Activated CD8-positive, alpha-beta memory T cell treated with anti-CD3 and anti-CD28 coated beads for 48 hours (primary cell): Measurements from ENCODE around the gene MYL3.

ENCODE experiments used
- DNase-seq, 3 experiments: peaks; one replicate each; pipeline ENCODE4 v3.0.0-alpha.2; 2020; ENCODE audit warnings: low read depth in 2 of 3, low spot score in 2 of 3

MYL3 gene

DNA sequence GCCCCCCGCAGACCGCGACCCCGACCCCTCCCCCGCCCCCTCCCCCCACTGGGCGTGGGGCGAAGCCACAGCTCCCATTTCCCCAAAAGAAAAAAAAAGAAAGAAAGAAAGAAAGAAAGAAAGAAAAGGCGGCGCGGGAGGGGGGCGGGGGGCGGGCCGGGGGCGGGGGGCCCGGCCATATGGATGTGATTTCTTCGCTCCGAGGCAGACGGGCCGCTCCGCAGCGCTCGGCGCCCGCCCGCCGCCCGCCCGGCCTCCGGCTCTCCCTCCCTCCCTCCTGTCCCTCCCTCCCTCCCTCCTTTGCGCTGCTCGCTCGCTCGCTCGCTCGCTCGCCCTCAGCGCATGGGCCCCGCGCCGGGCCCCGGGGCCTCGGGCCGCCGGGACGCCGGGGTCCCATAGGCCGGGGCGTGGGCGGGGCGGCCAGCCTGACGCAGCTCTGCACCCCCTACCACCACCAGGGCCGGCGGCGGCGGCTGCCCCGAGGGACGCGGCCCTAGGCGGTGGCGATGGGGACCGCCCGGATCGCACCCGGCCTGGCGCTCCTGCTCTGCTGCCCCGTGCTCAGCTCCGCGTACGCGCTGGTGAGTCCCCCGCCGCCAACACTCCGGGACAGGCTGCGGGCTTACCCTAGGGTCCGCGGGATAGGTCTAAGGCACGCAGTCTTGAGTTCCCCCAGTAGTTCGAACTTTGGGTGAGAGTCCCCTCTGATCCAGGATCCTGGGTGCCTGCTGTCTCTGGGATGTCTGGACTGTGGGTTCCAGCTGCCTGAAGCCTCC is 20.0 kb upstream of the MYL3 start:
- DNase-seq, result no peak

- no peak for DNase-seq
Observed at GRCh38 chr3:46882377-46883053, 19.3 kb upstream of the MYL3 start.

DNA sequence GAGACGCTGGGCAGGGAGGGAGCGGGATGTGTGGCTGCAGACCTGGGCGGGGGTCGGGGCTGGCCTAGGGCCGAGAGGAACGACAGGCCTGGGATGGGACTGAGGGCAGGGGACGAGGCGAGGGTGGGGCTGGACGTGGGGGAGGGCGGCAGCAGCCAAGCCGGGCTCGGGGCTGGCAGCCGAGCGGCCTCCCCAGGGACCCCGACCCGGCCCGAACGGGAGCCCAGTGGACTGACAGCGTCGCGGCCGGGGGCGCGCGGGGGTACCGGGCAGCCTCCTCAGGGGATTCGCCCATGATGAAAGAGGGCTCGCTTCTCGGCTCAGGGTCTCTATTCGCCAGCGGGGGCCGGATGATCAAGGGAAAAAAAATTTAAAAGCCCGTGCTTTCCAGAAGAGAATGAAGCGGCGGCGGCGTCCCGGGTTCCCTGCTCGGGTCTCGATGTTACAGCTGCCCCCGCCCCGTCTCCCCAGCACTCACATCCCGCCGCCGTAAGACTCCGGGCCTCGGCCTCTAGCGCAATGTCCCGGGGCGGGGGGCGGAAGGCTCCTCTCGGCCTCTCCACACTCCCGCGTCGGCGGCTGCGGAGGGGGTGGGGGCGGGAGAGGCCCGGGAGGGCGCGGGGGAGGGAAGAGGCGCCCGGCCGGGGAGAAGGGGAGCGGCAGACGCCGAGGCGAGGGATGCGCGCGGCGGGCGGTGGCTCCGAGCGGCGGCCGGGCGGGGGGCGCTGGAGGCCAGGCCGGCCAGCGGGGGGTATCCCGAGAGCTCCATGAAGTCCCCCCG is 18.5 kb upstream of the MYL3 start:
- no peak for DNase-seq

GRCh38 chr3:46880884-46881595 is 17.8 kb upstream of the MYL3 start:
- DNase-seq, result no peak

DNA sequence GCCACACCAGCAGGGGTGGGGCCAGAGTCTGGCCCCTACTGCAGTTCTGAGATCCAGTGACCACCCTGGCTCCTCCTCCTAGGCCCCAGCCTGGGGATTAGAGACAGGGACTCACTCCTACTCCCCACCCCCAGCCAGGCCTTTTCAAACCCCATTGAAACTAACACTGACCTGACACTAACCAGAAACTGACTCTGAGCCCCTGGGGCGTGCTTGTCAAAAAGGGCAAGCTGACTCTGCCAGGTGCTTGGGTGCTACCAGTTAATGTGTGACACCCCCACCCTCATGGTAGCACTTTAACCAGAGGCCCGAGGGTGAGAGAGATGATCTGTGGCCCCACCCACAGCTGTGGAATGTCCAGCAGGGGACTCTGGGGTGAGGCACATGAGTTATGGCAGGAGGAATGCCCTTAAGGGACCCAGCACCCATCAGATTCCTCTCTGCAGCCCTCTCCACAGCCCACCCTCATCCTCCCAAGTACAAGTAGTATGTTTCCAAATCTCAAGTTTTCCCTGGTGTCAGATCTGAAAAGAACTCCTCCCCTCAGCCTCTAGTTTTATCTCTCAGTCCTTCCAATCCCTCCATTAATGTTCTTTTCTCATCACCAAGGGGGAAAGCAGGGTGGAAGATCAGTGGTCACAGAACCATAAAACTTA is 15.7 kb upstream of the MYL3 start:
- no peak for DNase-seq

DNA sequence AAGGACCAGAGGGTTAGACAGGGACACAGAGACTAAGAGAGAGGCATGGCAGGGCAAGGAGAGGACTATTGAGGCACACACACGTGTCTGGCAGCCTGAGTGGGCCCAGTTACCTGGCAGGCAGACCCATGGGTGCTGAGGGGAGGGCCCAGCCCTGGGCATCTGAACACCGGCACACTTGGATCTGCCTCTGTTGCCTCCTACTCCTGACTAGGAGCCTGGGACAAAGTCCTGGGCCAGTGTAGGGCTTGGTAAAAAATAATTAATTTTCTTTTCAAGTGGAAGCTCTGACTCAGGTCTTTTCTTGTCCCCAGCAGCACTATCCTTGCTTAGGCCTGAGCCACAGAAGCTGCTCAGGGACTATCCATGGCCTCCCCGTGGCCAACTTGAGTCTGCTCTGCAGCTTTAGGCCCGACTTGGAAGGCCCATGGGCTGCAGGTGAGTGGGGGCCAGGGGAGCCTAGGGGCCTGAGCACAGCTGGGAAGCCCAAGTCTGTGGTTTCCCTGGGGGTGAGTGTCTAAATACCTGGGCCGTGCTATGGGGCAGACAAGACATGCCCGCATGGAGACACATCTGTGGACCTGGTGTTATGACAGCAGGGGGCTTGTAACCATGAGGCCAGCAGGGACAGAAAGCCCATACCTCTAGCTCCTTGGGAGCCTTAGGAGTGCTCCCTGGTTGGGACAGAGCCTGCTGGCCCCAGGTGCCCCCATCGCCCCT is 14.3 kb upstream of the MYL3 start, which contains the start of gene PTH1R:
Gene PTH1R, plus strand, starts transcription at position 316 of the 720 bp plus-strand sequence. CDS start 5,839 bp downstream, outside the sequence.
- no peak for DNase-seq

DNA sequence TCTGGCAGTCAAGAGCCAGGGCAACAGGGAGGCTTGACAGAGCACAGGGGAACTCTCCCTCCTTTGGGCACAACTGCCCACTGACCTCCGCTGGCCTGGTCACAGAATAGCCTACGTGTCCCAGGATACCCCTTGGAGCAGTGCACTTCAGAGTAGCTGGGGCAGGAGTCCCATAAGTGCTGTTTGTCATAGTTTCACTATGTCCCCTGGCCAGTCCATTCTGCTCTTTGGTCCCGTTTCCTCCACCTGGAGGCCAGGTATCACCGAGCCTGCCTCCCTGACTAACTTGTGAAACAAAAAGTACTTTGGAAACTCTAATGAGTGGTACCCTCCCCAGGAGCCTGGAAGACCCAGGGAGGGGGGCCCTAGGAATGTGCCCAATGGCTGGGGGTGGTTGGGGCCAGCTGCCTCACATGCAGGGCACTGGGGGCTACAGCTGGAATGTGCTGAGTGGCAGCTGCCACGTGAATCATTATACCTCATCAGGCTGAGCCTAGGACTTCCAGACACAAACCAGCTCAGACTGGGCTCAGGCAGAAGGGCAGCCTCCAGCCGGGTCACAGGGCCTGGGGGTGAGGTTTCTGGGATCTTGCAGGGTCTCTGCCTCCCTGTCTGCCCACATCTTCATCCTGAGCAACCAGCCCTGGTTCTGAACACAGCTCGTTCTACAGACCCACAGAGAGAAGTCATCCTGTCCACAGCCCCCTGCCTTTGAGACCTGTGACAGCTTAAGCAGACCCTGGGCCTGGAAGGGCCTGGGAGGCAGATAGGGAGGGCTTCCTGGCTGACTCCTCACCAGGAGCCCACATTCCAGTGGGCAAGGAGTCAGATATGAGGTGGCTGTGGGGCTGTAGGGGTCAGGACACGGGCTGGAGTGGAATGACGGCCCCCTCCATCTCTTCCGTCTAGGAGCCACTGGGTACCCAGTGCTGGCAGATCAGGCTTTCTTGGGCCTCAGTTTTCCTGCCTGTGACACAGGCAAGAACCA is 13.4 kb upstream of the MYL3 start:
- DNase-seq, result no peak

DNA sequence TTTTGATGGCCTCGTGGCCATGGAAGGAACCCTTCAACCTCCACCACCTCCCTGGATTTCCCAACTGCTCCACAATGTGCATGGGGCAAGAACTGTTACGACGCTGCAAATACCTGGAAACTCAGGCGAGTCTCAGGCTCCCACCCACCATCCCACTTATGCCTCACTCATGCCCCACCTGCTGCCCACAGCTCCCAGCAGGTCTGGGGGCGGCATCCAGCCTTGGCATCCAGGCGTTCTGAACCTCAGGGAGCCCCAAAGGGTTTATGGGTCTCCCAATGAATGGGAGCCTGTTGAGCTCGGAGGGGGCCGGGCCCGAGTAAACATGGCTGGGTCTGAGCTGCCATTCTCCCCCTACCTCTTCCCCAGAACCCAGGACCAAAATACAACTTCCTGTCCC is 12.3 kb upstream of the MYL3 start:
- no peak for DNase-seq

DNA sequence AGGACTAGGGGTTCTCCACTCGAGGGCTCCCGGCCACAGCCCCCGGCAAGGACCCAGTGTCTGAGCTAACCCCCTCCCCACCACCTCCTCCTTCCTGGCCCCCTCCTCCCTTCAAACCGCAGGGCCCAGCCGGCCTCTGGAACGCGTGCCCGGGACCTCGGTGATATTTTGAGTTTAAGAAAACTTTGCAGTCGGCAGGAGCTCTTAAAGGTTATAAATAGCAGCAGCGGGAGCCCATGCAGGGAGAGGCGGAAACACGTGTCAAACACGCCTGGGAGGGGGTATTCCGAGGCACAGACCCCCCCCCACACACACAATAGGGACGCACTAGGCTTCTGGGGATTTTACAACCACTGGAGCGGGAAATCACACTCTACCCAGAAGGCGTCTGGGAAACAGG is 11.2 kb upstream of the MYL3 start:
- no peak for DNase-seq

GRCh38 chr3:46873521-46873920 is 10.3 kb upstream of the MYL3 start:
- DNase-seq, result no peak

DNA sequence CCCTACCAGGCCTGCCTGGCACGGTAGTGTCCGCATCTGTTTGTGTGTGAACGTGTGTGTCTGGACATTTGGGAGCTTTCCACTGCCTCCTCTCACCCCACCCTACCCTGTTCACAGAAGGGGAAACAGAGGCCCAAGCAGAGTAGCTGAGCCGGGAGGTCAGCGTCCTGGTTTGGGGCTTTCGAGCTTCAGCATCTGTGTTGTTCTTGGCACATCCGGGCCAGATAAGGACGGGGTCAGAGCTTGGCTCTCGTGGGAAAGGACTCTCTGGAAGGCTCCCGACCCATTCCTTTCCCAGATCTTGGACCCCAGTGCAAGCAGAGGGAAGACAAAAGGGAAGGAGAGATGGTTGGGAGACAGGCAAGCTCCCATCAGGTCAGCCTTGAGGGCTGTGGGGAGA is 8.0 kb upstream of the MYL3 start:
- DNase-seq, result no peak

GRCh38 chr3:46870651-46871050 is 7.4 kb upstream of the MYL3 start:
- DNase-seq, result no peak

GRCh38 chr3:46869440-46869839 is 6.2 kb upstream of the MYL3 start:
- DNase-seq, result no peak

- no peak for DNase-seq
Observed at GRCh38 chr3:46868948-46869347, 5.7 kb upstream of the MYL3 start.

DNA sequence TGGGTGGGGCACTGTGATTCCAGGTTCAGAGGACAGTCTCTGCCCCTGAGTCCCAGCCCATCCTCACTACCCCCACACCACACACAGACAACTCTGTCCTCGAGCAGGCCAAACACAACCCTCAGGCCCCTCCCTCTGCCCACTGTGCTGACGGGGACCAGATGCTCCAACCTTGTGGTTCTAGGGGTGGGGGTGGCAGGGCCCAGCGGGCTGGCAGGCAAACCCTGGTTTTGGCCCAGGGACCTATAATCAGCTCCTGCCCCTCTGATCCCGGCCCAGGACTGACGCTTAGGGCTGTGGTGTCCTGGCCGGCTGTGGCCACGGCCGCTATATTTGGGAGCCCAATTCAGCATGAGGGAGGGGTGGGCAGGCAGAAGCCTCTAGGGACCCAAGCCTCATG is 5.0 kb upstream of the MYL3 start:
- DNase-seq, result no peak

GRCh38 chr3:46867550-46867898 is 4.3 kb upstream of the MYL3 start:
- no peak for DNase-seq

GRCh38 chr3:46866720-46867549 is 3.7 kb upstream of the MYL3 start:
- peak; percentile 31 to 95 (median 92) for DNase-seq

DNA sequence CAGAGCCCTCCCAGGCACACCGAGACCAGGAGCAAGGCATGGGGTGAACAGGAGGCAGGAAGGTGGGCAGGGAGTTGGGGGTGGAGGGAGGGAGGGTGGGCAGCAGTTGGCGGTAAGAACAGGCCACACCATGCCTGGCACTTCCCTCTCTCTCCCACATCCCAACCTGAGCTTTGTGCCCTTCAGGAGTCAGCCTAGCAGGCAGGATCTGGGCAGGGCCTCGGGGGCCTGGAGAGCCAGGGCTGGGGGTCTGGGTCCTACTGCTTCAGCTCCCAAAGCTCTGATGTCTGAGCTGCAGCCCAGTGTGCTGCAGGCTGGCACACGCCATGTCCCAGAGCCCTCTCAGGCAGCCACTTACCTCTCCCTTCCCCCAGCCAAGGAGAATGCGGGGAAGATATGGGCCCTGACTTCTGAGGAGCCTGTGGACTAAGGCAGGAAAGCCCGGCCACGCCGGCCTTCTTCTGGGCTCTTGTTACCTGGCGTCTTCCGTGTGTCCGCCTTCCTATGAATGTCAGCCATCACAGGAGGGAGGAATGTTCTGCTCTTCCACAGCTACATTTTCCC is 2.9 kb upstream of the MYL3 start:
- no peak for DNase-seq
